ENCODE results near the gene MAP3K21. TPM values are rescaled to one million over a fixed set of nuclear protein-coding genes. Genes with fewer than 3 reads are reported as not detected.

Gene MAP3K21
- total RNA-seq, 2 experiments from 2014 or later, result 1.3 to 1.5 TPM

DNA sequence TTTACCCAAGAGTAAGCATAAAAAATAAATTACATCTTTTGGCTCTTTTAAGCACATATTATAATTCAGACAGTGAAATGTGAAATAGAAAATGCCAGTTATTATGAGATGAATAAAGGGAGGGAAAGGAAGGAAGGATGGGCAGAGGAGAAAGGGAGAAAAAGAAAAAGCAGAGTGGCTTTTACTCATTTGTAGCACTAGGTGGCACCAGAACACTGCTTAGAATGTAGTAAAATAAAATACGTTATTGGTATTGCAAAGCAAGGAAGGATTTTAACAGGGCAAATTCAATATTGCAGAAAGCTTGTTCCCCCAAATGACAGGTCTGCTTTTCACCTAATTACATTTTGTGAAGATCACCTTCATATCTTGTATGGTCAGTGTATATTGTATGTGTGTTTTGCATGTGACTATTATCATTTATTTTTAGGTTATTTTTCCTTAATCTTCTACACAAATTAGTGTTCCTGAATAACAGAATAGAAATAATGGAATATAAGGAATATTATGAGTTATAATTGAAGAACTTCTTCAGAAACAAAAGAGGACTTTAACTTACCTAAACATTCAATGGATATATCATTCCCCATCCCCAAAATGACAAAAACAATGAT, 22.9 kb upstream of the MAP3K21 start:
- ATAC-seq (ENCODE audit: low read depth) (no peak), DNase-seq (no peak)
- Mint-ChIP-seq H3K27me3 (peaks cover 43% of the 10 kb centered on the region), H3K36me3 (no peaks in the 10 kb centered on the region), H3K4me3 (no peak overlapping the region), H3K4me1 (no peaks in the 10 kb centered on the region), H3K9me3 (no peaks in the 10 kb centered on the region), H3K27ac (no peak overlapping the region)
- POLR2A ChIA-PET, result no interaction called here

DNA sequence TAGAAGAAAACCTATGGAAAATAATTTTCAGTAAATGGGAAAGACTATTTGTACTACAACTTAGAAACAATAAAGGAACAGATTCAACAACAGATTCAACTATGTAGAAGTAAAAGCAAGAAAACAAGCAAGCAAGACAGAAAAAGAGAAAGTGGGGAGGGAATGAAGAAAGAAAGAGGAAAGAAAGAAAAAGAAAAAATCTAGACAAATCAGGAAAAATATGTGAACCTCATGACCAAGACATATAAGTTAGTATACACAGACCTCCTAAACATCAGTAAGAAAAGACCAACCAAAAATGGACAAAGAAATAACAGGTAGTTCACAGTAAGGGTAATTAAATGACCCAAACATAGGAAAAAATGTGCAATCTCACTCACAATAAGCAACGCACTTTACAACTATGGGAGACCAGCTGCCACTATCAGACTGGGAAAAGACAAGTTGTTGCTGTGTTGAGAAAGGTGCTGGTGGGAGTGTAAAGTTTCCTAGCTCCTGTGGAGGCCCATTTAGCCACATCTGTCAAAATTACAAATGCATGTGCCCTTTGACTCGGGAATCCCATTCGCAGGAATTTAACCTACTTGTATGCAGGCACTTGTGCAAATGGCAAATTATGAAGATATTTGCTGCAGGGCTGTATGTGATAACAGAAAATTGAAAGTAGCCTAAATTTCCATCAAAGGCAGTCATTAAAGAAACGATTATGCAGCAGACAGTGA, 13.9 kb upstream of the MAP3K21 start:
- H3K4me1 Mint-ChIP-seq, result no peaks in the 10 kb centered on the region
- H3K27ac Mint-ChIP-seq, result no peak overlapping the region
- peaks cover 49% of the 10 kb centered on the region for H3K27me3 Mint-ChIP-seq
- H3K9me3 Mint-ChIP-seq, result no peaks in the 10 kb centered on the region
- DNase-seq (no peak), ATAC-seq (ENCODE audit: low read depth) (no peak)
- H3K36me3 Mint-ChIP-seq, result no peaks in the 10 kb centered on the region
- POLR2A ChIA-PET, result no interaction called here
- H3K4me3 Mint-ChIP-seq, result no peak overlapping the region

DNA sequence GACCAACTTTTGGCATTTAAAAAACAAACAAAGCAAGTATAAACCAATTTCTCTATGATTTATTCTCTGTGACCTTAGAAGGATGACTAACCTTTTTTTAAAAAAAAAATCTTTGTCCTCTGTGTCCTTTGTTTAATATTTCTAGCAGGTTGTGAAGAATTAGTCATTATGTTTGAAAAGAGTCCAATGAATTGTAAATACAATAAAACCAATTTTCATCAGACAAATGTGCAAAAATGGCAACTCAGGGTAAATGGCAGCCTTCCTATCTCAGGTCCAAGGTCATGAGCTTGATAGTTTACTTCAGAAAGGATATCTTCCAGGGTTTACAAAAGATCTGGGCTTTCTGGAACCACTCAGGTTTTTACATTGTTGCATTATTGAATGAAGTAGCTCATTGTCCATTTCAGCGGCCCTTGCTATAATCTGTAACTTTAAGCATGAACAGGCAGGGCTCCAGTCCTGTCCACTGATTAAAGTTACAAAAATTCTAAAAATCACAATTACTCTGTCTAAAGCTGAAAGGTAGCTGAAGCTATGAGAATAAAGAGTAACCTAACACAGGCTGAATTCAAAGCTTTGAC, 11.7 kb upstream of the MAP3K21 start:
- H3K27me3 Mint-ChIP-seq, result peaks cover 62% of the 10 kb centered on the region
- ATAC-seq (ENCODE audit: low read depth) (no peak), DNase-seq (no peak)
- H3K9me3 Mint-ChIP-seq, result no peaks in the 10 kb centered on the region
- H3K27ac Mint-ChIP-seq, result no peak overlapping the region
- H3K36me3 Mint-ChIP-seq, result no peaks in the 10 kb centered on the region
- H3K4me3 Mint-ChIP-seq, result no peak overlapping the region
- no peaks in the 10 kb centered on the region for H3K4me1 Mint-ChIP-seq
- POLR2A ChIA-PET, result no interaction called here

DNA sequence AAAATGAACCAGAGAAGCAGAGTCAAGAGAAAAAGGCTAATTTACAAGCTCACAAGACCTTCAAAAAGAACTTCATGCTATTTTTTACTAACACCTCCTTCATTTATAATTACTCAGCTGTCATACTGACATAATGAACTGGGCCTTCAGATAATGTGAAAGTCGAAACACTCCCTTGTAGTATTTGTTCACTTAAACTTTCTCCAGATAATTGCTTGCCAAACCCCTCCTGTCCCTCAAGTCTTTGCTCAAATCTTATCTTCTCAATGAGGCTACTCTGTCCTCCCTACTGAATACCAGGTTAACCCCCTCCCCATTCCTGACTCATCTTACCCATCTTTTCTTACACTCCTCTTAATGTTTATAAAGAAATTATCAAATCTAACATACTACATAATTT, 11.1 kb upstream of the MAP3K21 start:
- no peak overlapping the region for H3K4me3 Mint-ChIP-seq
- no peaks in the 10 kb centered on the region for H3K4me1 Mint-ChIP-seq
- no peaks in the 10 kb centered on the region for H3K36me3 Mint-ChIP-seq
- peaks cover 61% of the 10 kb centered on the region for H3K27me3 Mint-ChIP-seq
- DNase-seq (no peak), ATAC-seq (ENCODE audit: low read depth) (no peak)
- POLR2A ChIA-PET, result no interaction called here
- no peak overlapping the region for H3K27ac Mint-ChIP-seq
- H3K9me3 Mint-ChIP-seq, result no peaks in the 10 kb centered on the region

DNA sequence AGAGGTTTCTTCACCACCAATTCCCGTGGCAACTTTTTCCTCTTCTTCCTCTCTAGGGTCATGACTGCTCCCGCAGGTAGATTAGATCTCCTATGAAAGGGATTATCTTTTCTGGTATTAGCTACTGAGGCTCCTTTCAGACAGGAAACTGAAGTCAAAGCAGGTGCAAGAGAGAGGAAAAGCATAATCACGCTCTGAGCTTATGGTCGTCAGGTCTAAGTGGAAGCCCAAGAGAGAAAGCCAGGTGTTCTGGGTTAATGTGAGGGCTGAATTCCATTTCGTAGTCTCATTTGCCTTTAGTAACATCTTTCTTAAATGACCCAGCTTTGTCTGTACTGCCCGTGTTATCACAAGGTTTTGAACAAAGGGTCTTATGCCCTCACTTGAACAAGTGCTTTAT, 8.3 kb upstream of the MAP3K21 start:
- Mint-ChIP-seq H3K27ac (no peak overlapping the region), H3K36me3 (no peaks in the 10 kb centered on the region), H3K4me3 (no peak overlapping the region), H3K4me1 (no peaks in the 10 kb centered on the region), H3K9me3 (no peaks in the 10 kb centered on the region), H3K27me3 (peaks cover 56% of the 10 kb centered on the region)
- POLR2A ChIA-PET, result no interaction called here
- ATAC-seq (ENCODE audit: low read depth) (no peak), DNase-seq (no peak)

DNA sequence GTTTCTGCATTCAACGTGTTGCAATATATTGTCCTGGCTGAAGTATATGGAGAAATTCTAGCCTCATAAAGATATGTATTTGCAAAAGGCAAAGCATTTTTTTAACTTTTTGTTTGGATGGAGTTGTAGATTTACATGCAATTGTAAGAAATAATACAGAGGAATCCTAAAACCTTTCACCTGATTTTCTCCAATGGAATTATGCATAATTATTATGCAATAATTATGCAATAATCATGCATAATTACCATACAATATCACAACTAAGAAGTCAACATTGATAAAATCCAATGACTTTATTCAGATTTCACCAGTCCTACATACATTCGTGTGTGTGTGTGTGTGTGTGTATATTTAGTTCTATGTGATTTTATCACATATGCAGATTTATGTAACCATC, 7.5 kb upstream of the MAP3K21 start:
- no peaks in the 10 kb centered on the region for H3K4me1 Mint-ChIP-seq
- H3K27me3 Mint-ChIP-seq, result peaks cover 55% of the 10 kb centered on the region
- H3K27ac Mint-ChIP-seq, result no peak overlapping the region
- H3K9me3 Mint-ChIP-seq, result no peaks in the 10 kb centered on the region
- no peaks in the 10 kb centered on the region for H3K36me3 Mint-ChIP-seq
- POLR2A ChIA-PET, result no interaction called here
- no peak for DNase-seq
- no peak for ATAC-seq (ENCODE audit: low read depth)
- no peak overlapping the region for H3K4me3 Mint-ChIP-seq

DNA sequence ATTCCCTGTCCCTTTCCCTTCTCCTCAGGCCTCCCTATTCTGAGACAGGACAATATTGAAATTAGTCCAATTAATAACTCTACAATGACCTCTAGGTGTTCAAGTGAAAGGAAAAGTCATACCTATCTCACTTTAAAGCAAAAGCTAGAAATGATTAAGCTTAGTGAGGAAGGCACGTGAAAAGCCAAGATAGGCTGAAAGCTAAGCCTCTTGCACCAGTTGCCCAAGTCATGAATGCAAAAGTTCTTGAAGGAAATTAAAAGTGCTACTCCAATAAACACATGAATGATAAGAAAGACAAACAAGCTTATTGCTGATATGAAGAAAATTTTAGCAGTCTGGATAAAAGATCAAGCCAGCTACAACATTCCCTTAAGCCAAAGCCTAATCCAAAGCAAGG, 3.8 kb upstream of the MAP3K21 start:
- no peaks in the 10 kb centered on the region for H3K9me3 Mint-ChIP-seq
- H3K36me3 Mint-ChIP-seq, result no peaks in the 10 kb centered on the region
- POLR2A ChIA-PET, result interaction anchor here (0.7 kb wide), 1 partner anchor 77 kb away, joined by 3 read pairs; no protein-coding TSS in a partner anchor
- ATAC-seq (ENCODE audit: low read depth) (no peak), DNase-seq (no peak)
- no peak overlapping the region for H3K27ac Mint-ChIP-seq
- peaks cover 37% of the 10 kb centered on the region for H3K27me3 Mint-ChIP-seq
- H3K4me3 Mint-ChIP-seq, result no peak overlapping the region
- peaks cover 4% of the 10 kb centered on the region for H3K4me1 Mint-ChIP-seq

DNA sequence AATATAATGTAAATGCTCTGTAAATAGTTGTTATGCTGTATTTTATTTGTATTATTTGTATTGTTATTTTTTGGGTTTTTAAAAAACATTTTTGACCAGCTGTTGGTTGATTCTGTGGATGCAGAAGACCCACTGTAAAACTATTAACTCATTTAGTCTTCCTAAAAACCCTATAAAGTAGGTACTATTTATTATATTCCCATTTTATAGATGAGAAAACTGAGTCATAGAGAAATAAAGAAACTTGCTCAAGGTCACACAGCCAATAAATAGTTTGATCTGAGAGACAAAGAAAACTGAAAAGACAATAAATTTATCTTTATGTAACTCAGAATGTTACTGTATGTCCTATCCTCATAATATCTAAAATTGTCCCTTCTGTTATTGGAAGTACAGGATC, 1.2 kb upstream of the MAP3K21 start:
- DNase-seq, result no peak
- peaks cover 44% of the 10 kb centered on the region for H3K27me3 Mint-ChIP-seq
- POLR2A ChIA-PET, result no interaction called here
- no peak overlapping the region for H3K27ac Mint-ChIP-seq
- H3K4me1 Mint-ChIP-seq, result peaks cover 4% of the 10 kb centered on the region
- no peak overlapping the region for H3K4me3 Mint-ChIP-seq
- no peaks in the 10 kb centered on the region for H3K36me3 Mint-ChIP-seq
- H3K9me3 Mint-ChIP-seq, result no peaks in the 10 kb centered on the region
- no peak for ATAC-seq (ENCODE audit: low read depth)

DNA sequence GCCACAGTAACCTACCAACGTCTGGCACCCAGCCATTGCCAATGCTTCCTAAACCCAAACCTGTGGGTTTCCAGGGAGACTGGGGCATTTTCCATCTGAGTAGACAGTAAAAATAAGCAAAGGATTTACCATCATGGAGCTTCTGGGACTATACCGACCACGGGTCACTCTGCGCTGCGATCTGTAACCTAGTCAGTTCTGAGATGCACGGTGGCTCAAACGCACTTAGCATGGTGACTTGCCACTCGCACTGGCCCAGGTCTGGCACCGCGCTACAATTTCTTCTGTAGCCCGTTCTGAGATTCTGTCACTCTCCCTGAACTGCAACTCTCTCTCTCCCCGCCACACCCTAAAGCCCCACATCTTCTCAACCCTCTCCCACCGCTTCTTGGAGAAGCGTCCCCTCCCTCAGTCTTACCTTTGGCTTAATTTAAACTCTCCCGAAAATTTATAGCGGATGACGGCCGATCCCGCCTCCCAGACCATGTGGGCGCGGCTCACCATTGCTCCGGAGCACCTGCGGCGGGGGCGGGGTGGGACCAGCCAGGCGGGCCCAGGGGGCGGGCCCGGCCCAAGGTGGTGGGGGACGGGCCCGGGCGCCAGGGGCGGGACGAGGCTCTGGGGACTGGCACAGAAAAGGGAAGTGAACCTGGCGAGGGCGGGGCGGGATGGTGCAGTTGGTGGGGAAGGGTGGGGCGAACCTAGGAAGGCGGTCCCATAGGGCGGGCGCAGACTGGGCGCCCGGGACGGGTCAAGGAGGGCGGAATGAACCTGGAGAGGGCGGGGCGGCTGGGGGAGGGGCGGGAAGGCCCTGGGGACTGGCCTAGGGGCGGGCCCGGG, 493 bp upstream of the MAP3K21 start:
- peak overlapping the region; percentile 67 for H3K4me3 Mint-ChIP-seq
- POLR2A ChIA-PET, result interaction anchor here (1.1 kb wide), 1 partner anchor 1990 kb away, joined by 3 read pairs; the partner anchor contains the start of gene EXOC8
- peak; percentile 94 for ATAC-seq (ENCODE audit: low read depth)
- H3K27me3 Mint-ChIP-seq, result peaks cover 45% of the 10 kb centered on the region
- peak; percentile 79 for DNase-seq
- H3K9me3 Mint-ChIP-seq, result no peaks in the 10 kb centered on the region
- peaks cover 4% of the 10 kb centered on the region for H3K4me1 Mint-ChIP-seq
- H3K36me3 Mint-ChIP-seq, result no peaks in the 10 kb centered on the region
- H3K27ac Mint-ChIP-seq, result no peak overlapping the region

DNA sequence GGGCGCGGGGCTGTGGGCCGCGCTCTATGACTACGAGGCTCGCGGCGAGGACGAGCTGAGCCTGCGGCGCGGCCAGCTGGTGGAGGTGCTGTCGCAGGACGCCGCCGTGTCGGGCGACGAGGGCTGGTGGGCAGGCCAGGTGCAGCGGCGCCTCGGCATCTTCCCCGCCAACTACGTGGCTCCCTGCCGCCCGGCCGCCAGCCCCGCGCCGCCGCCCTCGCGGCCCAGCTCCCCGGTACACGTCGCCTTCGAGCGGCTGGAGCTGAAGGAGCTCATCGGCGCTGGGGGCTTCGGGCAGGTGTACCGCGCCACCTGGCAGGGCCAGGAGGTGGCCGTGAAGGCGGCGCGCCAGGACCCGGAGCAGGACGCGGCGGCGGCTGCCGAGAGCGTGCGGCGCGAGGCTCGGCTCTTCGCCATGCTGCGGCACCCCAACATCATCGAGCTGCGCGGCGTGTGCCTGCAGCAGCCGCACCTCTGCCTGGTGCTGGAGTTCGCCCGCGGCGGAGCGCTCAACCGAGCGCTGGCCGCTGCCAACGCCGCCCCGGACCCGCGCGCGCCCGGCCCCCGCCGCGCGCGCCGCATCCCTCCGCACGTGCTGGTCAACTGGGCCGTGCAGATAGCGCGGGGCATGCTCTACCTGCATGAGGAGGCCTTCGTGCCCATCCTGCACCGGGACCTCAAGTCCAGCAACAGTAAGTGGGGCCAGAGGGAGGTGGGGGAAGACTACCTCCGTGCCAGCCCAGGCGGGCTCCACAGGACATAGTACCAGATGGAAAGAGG, 808 bp downstream of the MAP3K21 start:
- Mint-ChIP-seq H3K9me3 (no peaks in the 10 kb centered on the region), H3K36me3 (no peaks in the 10 kb centered on the region), H3K4me1 (peaks cover 4% of the 10 kb centered on the region), H3K27ac (no peak overlapping the region), H3K4me3 (peak overlapping the region; percentile 45), H3K27me3 (peaks cover 41% of the 10 kb centered on the region)
- peak; percentile 54 for DNase-seq
- POLR2A ChIA-PET, result interaction anchor here (1.1 kb wide), 1 partner anchor 1991 kb away, joined by 3 read pairs; the partner anchor contains the start of gene EXOC8
- ATAC-seq (ENCODE audit: low read depth), result peak; percentile 22

DNA sequence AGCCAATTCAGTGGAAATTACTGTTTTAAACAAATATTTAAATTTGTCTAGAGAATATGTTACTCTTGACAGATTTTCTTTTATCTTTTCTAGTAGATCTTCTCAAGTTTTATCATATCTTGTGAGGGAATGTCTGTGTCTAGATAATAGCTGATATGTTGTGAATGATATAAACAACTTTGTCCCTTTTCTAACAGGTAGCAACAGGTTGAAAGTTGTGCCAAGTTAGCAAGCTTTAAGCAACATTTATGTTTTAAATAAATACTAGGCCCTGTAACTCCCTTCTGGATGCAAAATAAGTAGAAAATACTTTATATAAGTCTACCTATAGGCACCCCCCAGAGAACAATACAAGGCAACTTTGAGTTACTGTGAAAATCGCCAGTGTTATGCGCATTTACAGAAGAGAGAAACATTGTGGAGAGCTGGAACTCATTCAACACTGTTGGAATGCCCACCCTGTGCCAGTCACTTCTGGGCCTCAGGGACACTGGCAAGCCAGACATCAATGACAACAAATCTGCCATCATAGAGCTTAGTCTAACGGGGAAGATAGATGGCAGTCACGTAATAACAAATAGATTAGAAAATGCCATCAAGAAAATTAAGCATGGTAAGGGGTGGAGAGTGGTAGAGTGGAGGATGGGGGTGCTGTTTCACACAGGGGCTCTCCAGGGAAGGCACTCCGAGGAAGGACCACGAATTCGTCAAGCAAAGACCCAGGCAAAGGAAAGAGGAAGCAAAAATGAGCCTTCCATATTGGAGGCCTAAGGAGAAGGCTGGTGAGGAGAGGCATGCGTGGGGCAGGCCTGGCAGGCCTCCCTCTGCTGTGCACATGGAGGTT, 4.4 kb downstream of the MAP3K21 start:
- Mint-ChIP-seq H3K36me3 (no peaks in the 10 kb centered on the region), H3K27me3 (peaks cover 38% of the 10 kb centered on the region), H3K9me3 (no peaks in the 10 kb centered on the region), H3K27ac (no peak overlapping the region), H3K4me3 (no peak overlapping the region), H3K4me1 (peaks cover 1% of the 10 kb centered on the region)
- ATAC-seq (ENCODE audit: low read depth) (no peak), DNase-seq (no peak)
- POLR2A ChIA-PET, result no interaction called here

DNA sequence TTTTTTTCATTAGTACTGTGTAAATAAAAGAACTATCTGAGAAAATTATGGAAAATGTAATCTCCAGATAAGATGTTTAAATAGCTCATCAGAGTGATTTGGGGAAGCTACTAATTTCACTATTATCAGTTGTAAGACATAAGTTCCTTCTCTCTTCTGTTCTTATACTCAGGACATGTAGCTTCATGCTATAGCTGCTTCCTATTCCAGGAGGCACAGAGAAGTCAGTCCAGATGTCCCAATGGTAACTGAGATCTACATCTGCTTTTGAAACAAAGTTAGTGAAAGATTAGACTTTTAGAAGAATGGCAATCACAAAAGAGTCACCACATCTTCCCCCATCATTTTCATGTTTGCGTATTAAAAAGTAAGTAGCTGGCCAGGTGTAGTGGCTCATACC, 5.6 kb downstream of the MAP3K21 start:
- POLR2A ChIA-PET, result no interaction called here
- DNase-seq, result no peak
- no peak overlapping the region for H3K4me3 Mint-ChIP-seq
- H3K36me3 Mint-ChIP-seq, result no peaks in the 10 kb centered on the region
- no peak overlapping the region for H3K27ac Mint-ChIP-seq
- H3K9me3 Mint-ChIP-seq, result no peaks in the 10 kb centered on the region
- H3K4me1 Mint-ChIP-seq, result no peaks in the 10 kb centered on the region
- ATAC-seq (ENCODE audit: low read depth), result no peak
- H3K27me3 Mint-ChIP-seq, result peaks cover 38% of the 10 kb centered on the region

All from activated naive CD8-positive, alpha-beta T cell treated with anti-CD3 and anti-CD28 coated beads, Interleukin-2, amount 10 ng/mL, durations not matched to agents 7 days and 5 days (primary cell).